COLO829 (cell line): ENCODE data around the gene KCNIP3.

Experiments
- DNase-seq: peaks from one replicate; pipeline ENCODE4 v3.0.0; 2012; ENCODE audit warnings: low spot score

Gene KCNIP3

DNA sequence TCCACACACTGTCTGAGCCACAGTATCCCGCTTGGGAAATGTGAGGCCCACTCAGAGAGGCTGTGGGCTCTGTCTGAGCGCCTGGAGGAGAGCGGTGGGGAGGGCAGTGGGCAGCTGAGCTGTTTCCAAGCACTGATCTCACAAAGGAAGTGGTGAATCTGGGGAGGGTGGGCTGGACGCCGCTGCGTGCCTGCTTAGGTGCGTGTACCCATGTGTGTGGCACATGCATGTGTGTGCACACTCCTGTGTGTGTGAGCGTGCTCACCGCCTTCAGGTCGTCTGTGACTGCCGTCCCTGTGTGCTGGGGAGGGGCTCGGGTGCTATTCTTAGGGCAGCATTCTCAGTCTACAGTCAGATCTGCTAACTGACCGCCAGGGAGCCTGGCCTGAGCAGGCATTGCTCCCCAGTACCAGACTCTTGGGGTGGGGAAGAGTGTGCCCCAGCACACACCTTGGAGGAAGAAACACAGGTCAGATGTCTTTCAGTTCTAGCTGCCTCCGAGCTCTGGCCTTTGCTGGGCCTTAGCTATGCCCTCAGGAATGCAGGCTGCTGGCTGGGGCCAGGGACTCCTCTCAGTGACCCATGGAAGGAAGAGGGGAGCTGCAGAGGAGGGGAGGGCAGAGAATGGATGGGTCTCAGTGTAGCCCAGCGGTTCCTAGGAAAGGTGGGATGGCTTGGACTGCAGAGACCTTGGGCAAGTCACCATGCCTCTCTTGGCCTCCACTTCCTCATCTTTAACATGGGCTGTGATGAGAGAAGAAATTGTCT, 31.4 kb downstream of the KCNIP3 start:
- no peak for DNase-seq

- no peak for DNase-seq
Observed at GRCh38 chr2:95329401-95329800, 32.3 kb downstream of the KCNIP3 start.

DNA sequence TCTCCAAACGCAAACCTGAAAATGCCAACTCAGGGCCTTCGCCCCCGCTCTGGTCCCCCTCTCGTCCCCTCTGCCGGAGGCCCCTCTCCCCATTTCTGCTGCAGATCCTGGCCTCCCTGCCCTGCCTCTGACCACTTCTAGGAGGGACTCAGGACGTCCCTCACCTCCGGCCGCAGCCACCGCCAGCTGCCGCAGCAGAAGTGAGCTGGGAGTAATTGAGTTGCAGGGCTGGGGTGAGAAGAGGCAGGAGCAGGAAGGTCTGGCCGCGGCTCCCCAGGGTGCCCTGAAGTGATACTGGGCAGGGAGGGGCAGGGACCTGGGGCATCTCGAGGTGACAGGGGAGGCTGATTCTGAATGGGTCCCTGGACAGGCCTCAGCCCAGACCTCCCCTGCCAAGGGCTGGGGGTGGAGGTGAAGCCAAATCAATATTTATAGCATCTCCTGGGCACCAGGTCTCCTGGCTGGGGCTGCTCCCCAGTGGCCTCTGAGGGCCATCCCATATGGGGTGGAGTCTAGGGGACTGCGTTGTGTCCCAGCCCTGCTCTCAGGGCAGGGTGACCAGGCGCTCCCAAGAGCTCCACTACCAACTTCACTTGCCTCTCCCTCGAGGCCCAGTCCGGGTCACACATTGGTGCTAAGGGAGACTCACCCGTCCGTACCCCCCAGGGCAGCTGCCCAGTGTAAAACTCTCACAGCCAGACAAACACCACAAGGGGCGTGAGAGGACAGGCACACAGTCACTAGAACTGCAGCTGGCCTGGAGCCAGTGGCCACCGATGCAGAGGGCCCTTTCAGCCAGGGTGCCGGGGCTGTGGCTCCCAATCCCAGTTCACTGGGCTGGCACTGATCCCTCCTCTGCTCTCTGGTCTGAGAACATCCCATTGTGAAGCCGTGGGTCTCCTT, 33.0 kb downstream of the KCNIP3 start:
- no peak for DNase-seq

DNA sequence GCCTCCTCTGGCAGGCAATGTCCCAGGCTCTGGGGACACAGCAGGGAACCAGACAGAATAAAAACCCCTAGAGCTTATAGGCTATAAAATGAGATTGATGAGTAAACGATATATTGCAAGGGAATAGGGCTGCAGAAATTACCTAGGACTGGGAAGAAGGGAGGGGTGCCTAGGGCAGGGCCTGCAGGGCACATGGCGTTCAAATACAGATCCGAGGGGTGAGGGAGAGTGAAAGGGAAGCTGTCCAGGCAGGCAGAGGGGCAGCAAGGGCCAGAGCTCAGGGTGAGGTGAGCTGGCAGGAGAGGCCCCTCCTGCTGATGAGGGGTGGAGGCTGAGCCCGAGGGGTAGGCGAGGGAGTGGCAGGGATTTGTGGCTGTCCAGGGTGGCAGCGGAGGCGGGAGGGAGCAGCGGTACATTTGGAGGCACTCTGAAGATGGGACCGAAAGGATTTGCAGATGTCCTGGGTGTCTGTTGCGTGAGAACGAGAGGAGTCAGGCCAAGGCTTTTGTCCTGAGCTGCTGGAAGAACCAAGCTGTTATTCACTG, 33.7 kb downstream of the KCNIP3 start:
- no peak for DNase-seq

DNA sequence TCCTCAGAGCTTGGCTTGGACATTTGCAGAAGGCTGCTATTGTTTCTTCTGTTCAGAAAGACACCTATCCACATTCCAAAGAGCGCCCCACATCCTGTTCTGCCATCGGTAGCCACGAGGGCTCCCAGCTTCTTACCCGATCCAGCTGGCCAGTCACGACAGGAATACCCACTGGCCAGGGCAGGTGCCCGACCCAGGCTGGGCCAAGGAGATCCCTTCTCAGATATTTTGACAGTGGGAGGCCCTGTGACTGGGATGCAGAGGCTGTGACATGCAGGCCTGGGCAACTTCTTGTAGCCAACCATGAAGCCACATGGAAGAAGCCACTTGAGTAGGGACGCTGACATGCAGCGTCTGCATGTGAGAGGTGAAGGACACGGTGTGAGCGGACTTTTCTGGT, 34.5 kb downstream of the KCNIP3 start:
- no peak for DNase-seq

DNA sequence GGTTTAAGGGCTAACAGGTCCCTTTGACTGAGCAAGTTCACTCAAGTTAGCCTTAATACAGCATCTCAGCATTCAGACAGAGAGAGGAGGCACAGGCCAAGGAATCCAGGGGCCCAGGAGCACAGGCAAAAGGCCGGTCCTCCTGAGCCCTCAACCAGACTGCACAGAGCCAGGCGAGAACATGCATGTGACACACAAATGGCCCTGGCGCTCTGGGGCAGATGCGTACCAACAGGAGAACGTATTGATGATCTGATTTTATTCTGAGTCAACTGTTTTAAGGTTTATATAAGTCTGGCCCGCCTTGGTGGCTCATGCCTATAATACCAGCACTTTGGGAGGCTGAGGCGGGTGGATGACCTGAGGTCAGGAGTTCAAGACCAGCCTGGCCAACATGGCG, 34.9 kb downstream of the KCNIP3 start:
- no peak for DNase-seq

GRCh38 chr2:95333056-95333455, 35.9 kb downstream of the KCNIP3 start:
- no peak for DNase-seq

DNA sequence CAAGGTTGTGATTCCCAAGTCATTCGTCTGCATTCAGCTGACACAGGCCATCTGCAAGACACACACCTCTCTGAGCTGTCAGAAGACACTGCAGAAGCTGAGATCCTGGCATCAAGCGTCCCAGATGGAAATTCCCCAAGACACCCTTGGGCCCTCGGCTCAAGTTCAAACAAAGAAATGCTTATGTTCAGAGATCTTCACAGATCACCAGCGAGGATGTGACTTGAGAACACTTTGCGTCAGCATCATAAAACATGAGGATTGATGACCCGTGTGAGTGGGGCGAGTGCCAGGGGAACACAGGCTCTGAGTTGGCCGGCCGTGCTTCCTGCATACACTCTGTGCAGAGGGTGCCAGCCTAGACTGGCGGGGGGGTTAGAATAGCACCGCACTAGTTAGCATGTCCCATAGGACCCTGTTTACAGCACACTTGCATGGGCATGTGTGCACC, 36.8 kb downstream of the KCNIP3 start:
- DNase-seq = peak; percentile 91

GRCh38 chr2:95334916-95335641, 37.9 kb downstream of the KCNIP3 start:
- no peak for DNase-seq

DNA sequence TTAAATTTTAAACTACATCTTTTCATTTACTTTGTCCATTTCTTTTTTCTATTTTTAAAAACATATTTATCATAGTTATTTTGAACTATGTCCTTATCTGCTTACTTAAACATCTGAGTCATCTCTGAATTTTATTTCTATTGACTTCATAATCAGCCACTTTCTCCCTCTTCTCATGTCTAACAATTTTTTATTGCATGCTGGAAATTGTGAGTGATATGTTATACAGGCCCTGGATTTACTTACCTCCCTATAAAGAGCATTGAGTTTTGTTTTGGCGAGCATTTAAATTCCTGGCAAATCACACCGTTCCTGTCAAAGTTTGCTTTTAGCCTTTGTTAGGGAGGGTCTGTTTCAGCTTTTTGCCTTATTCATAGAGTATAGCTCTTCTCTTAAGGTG, 39.3 kb downstream of the KCNIP3 start:
- no peak for DNase-seq

DNA sequence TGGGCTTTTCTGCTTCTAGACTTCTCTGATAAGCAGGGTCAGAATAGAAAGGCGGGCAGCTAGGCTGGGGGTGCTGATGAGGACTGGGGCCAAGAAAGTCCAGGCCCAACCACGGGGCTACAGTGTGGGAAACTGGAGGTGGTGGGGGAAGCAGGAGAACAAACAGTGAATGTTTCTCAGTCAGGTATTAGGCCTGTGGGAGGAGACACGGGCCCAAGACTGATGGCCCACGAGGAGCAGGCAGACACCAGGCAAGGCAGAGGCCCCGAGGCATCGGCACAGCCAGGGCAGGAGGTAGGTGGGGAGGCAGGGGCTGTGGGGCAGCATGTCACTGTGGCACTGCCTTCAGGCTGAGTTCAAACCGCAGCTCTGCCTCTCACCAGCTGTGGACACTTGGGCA, 40.7 kb downstream of the KCNIP3 start:
- no peak for DNase-seq

GRCh38 chr2:95342556-95343320, 45.6 kb downstream of the KCNIP3 start:
- no peak for DNase-seq

DNA sequence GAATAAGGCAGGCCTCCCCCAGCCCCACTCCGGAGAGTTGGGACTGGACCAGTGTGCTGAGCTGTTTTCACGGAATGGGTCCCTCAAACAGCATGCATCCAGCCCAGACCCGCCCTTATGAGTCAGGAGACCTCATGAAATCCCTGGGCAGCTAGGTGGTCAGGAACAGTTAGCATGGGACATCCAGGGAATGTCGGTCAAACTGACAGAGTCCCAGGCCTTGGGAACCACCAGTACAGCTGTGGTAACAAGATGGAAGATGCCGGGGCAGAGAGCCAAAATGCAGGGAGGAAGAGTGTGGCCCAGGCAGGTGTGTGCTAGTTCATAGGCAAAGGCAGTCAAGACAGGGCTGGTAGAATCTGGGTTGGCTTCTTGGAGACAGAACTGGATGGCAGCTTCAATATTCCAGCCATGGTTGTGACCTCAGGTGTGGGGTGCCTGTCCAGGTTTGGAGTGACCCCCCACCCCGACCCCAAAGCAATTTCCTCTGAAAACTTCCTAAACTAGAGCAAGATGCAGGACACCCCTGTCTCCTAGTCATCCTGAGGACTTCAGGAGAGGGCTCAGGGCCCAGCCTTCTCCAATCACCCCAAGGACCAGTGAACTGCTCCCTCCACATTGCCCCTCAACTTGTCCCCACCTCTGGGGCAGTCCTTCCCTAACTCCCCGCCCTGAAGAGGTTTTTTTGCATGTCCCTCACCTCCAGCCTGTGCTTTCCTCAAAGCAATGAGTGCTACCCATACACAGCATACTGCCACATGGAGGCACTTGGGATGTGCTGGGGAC, 46.5 kb downstream of the KCNIP3 start:
- no peak for DNase-seq

- DNase-seq = no peak
Observed at GRCh38 chr2:95344215-95344583, 47.1 kb downstream of the KCNIP3 start.

GRCh38 chr2:95344656-95345055, 47.5 kb downstream of the KCNIP3 start:
- DNase-seq = no peak

DNA sequence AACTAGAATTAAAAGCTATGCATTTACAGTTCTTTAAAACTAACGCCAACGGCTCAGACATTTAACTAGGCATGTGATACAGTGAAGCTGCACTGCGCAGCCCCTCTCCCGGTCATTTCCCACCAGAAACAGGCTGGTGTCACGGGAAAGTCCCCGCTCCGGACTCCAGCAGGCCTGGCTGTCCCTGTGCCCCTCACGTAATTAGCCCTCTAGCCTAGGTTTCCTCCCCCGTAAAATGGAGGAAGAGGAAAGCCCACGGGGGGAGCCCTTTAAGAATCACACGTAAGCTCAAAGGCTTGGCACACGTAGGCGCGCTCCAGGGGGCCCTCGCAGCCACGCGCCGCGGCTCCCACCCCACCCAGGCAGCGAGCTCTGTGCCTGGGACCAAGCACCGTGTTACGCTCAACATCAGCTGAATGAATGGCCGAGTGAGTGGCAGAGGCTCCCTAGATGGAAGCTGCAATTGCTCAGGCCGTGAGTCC, 48.0 kb downstream of the KCNIP3 start:
- DNase-seq = no peak

GRCh38 chr2:95345563-95346230, 48.5 kb downstream of the KCNIP3 start:
- peak; percentile 82 for DNase-seq

GRCh38 chr2:95346231-95346737, 49.1 kb downstream of the KCNIP3 start:
- DNase-seq = peak; percentile 42

DNA sequence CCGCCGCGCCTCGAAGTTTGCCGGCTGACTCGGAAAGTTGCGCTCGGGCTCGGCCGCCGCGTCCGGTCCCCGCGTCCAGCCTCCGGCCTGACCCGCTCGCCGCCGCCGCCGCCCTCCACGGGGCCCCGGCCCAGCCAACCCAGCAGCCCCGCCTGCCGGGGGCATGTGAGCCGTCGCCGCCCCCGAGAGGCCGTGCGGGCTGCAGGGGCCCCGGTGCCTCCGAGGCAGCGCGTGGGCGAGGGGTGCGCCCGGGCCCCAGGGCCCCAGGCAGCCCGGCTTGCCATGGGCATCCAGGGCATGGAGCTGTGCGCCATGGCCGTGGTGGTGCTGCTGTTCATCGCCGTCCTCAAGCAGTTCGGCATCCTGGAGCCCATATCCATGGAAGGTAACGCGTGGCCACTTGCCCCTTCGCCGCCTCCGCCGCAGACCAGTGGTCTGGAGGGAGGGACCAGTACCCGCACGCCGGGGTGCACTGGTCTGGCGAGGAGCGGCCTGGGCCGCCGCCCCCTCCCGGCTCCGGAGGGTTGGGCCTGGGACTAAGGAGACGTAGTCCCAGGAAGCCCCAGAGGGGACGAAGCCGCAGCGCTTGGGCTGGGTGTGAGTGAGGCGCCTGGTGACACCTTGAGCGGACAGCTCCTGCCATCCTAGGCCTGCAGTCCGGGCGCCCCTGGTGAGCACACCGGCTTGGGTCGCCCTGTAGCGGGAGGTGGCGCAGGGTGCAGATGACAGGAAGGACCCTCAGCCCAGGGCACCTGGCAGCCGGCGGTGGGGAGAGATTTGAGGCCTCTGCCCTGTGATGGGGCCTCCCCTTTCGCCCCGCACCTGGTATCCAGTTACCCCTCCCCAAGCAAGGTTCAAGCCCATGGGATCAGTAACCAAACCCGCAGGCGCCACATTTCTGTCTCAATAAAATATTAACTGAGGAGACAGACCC, 49.9 kb downstream of the KCNIP3 start:
- DNase-seq = no peak
